ENCODE results near the gene SLC25A14.
"Not testable (repeated sequence)": the region's sequence is repeated elsewhere in the genome, so short reads cannot be mapped to it uniquely, and the experiment has no call there.

The SLC25A14 gene

GRCh38 chrX:130347321-130347720 is 7.6 kb downstream of the SLC25A14 start:
- H3K27me3 ChIP-seq (ENCODE audit: insufficient read depth, low read length) = no peaks in the 10 kb centered on the region
- no peaks in the 10 kb centered on the region for H3K9me2 ChIP-seq (ENCODE audit: low read depth, low read length)
- no peaks in the 10 kb centered on the region for H3F3A ChIP-seq (ENCODE audit: insufficient read depth, low read length)
- H4K20me1 ChIP-seq (ENCODE audit: insufficient read depth, low read length) = no peaks in the 10 kb centered on the region
- H3K4me1 ChIP-seq (ENCODE audit: insufficient read depth, low read length, severe bottlenecking) = no peaks in the 10 kb centered on the region
- TF ChIP-seq EZH2 (IDR thresholded peaks at IDR 0.05; ENCODE audit: borderline replicate concordance, low read length) = no peak
- no peak for TF ChIP-seq CTCF (IDR thresholded peaks at IDR 0.05; ENCODE audit: low read length)
- H3K4me3 ChIP-seq (ENCODE audit: low read depth, low read length, poor library complexity, severe bottlenecking) = no peak overlapping the region
- H3K27ac ChIP-seq (ENCODE audit: low read depth, low read length, poor library complexity, severe bottlenecking) = no peak overlapping the region
- H3K36me3 ChIP-seq (ENCODE audit: insufficient read depth, low read length) = no peaks in the 10 kb centered on the region
- no peak overlapping the region for H3K4me2 ChIP-seq (ENCODE audit: low read length)
- H3K9ac ChIP-seq (ENCODE audit: low read length) = no peak overlapping the region
- no peaks in the 10 kb centered on the region for H3K9me3 ChIP-seq (ENCODE audit: low read length)
- H2AFZ ChIP-seq (ENCODE audit: low read length) = no peak overlapping the region
- no peaks in the 10 kb centered on the region for H3K79me2 ChIP-seq (ENCODE audit: insufficient read depth, low read length)

GRCh38 chrX:130351567-130351966 is 11.8 kb downstream of the SLC25A14 start:
- Histone ChIP-seq H3K79me2 (ENCODE audit: insufficient read depth, low read length) (no peaks in the 10 kb centered on the region), H4K20me1 (ENCODE audit: insufficient read depth, low read length) (no peaks in the 10 kb centered on the region), H3F3A (ENCODE audit: insufficient read depth, low read length) (no peaks in the 10 kb centered on the region), H3K4me2 (ENCODE audit: low read length) (no peak overlapping the region), H3K4me3 (ENCODE audit: low read depth, low read length, poor library complexity, severe bottlenecking) (no peak overlapping the region), H3K27me3 (ENCODE audit: insufficient read depth, low read length) (no peaks in the 10 kb centered on the region), H3K4me1 (ENCODE audit: insufficient read depth, low read length, severe bottlenecking) (no peaks in the 10 kb centered on the region), H2AFZ (ENCODE audit: low read length) (no peak overlapping the region), H3K9me3 (ENCODE audit: low read length) (no peaks in the 10 kb centered on the region), H3K36me3 (ENCODE audit: insufficient read depth, low read length) (no peaks in the 10 kb centered on the region), H3K27ac (ENCODE audit: low read depth, low read length, poor library complexity, severe bottlenecking) (no peak overlapping the region), H3K9me2 (ENCODE audit: low read depth, low read length) (no peaks in the 10 kb centered on the region), H3K9ac (ENCODE audit: low read length) (no peak overlapping the region)
- no peak for TF ChIP-seq CTCF (IDR thresholded peaks at IDR 0.05; ENCODE audit: low read length)

GRCh38 chrX:130352050-130352449 is 12.3 kb downstream of the SLC25A14 start:
- H4K20me1 ChIP-seq (ENCODE audit: insufficient read depth, low read length); H3K27me3 ChIP-seq (ENCODE audit: insufficient read depth, low read length); H3K36me3 ChIP-seq (ENCODE audit: insufficient read depth, low read length); H3F3A ChIP-seq (ENCODE audit: insufficient read depth, low read length); H3K9ac ChIP-seq (ENCODE audit: low read length); H3K9me2 ChIP-seq (ENCODE audit: low read depth, low read length); H3K27ac ChIP-seq (ENCODE audit: low read depth, low read length, poor library complexity, severe bottlenecking); H3K4me3 ChIP-seq (ENCODE audit: low read depth, low read length, poor library complexity, severe bottlenecking); H3K79me2 ChIP-seq (ENCODE audit: insufficient read depth, low read length); H3K9me3 ChIP-seq (ENCODE audit: low read length); H3K4me2 ChIP-seq (ENCODE audit: low read length); H2AFZ ChIP-seq (ENCODE audit: low read length); H3K4me1 ChIP-seq (ENCODE audit: insufficient read depth, low read length, severe bottlenecking): not testable (repeated sequence)

GRCh38 chrX:130376077-130376476 is 36.4 kb downstream of the SLC25A14 start:
- Histone ChIP-seq H3K4me3 (ENCODE audit: low read depth, low read length, poor library complexity, severe bottlenecking) (no peak overlapping the region), H3K79me2 (ENCODE audit: insufficient read depth, low read length) (no peaks in the 10 kb centered on the region), H3K4me1 (ENCODE audit: insufficient read depth, low read length, severe bottlenecking) (no peaks in the 10 kb centered on the region), H3K27me3 (ENCODE audit: insufficient read depth, low read length) (no peaks in the 10 kb centered on the region), H3K9me2 (ENCODE audit: low read depth, low read length) (no peaks in the 10 kb centered on the region), H3K4me2 (ENCODE audit: low read length) (no peak overlapping the region), H3K27ac (ENCODE audit: low read depth, low read length, poor library complexity, severe bottlenecking) (no peak overlapping the region), H3K9me3 (ENCODE audit: low read length) (no peaks in the 10 kb centered on the region), H3K9ac (ENCODE audit: low read length) (no peak overlapping the region), H2AFZ (ENCODE audit: low read length) (no peak overlapping the region), H4K20me1 (ENCODE audit: insufficient read depth, low read length) (no peaks in the 10 kb centered on the region), H3F3A (ENCODE audit: insufficient read depth, low read length) (no peaks in the 10 kb centered on the region), H3K36me3 (ENCODE audit: insufficient read depth, low read length) (no peaks in the 10 kb centered on the region; the same call in 1 of the 2 replicates)
- TF ChIP-seq CTCF (IDR thresholded peaks at IDR 0.05; ENCODE audit: low read length) (no peak), EZH2 (IDR thresholded peaks at IDR 0.05; ENCODE audit: borderline replicate concordance, low read length) (no peak)
